SK-N-SH (cell line): ENCODE results near the gene SMIM10. TPM values are rescaled to one million over a fixed set of nuclear protein-coding genes. Genes with fewer than 3 reads are reported as not detected.

Experiments used
- CTCF ChIA-PET: fragments of 300-600, 350-600 bp; formaldehyde crosslinking; extraction: SDS; loops from one replicate; lab custom pipeline; 2021; lab: Yijun Ruan, JAX
- POLR2A ChIA-PET: fragments of 350-600 bp; sonication (Branson Sonifier 250); formaldehyde crosslinking; extraction: SDS; loops from one replicate; lab custom pipeline; 2020; ENCODE audit warnings: antibody characterized with exemption, inconsistent platforms; lab: Yijun Ruan, JAX
- DNase-seq: peaks from one replicate; pipeline ENCODE4 v3.0.0; 2012
- H2AFZ ChIP-seq: fragments of 200-600 bp; sonication (generic); 2 replicates; pipeline ENCODE4 v1.8.1; 2016; ENCODE audit warnings: antibody characterized with exemption, mild to moderate bottlenecking, low read depth
- H3F3A ChIP-seq: fragments of 200-600 bp; sonication (generic); replicated peaks from 2 replicates; pipeline ENCODE3; 2016; ENCODE audit warnings: antibody characterized with exemption, mild to moderate bottlenecking; ENCODE audit not compliant: insufficient read depth
- H3K27ac ChIP-seq, 2 experiments: fragments of 200-500 bp in 1 of 2; fragments of 200-600 bp in 1 of 2; sonication (Bioruptor generic) in 1 of 2; sonication (generic), shearing (Covaris generic) in 1 of 2; 2 replicates each; pipeline versions ENCODE4 v1.5.1 to v1.6.1; 2014 to 2016; ENCODE audit warnings: low read depth in 2 of 2, inconsistent platforms in 1 of 2, low read length in 1 of 2, mild to moderate bottlenecking in 1 of 2, mixed read lengths in 1 of 2
- H3K27me3 ChIP-seq: fragments of 200-600 bp; sonication (generic), shearing (Covaris generic); 2 replicates; pipeline ENCODE4 v1.6.1; 2016; ENCODE audit warnings: mixed run types; ENCODE audit not compliant: insufficient read depth
- H3K36me3 ChIP-seq, 2 experiments: fragments of 200-500 bp in 1 of 2; fragments of 200-600 bp in 1 of 2; sonication (Bioruptor generic) in 1 of 2; sonication (generic) in 1 of 2; replicated peaks in 1 of 2; 2 replicates each; pipeline versions ENCODE3 to v1.5.1; 2014 to 2016; ENCODE audit warnings: low read length in 1 of 2, mild to moderate bottlenecking in 1 of 2; ENCODE audit not compliant: insufficient read depth in 2 of 2, control insufficient read depth in 1 of 2
- H3K4me1 ChIP-seq, 2 experiments: fragments of 200-500 bp in 1 of 2; fragments of 200-600 bp in 1 of 2; sonication (Bioruptor generic) in 1 of 2; sonication (generic), shearing (Covaris generic) in 1 of 2; 2 replicates each; pipeline versions ENCODE4 v1.5.1 to v1.6.1; 2014 to 2016; ENCODE audit warnings: low read depth in 1 of 2, low read length in 1 of 2, mixed run types in 1 of 2; ENCODE audit not compliant: insufficient read depth in 2 of 2, control insufficient read depth in 1 of 2
- H3K4me2 ChIP-seq: fragments of 200-600 bp; sonication (generic), shearing (Covaris generic); 2 replicates; pipeline ENCODE4 v1.6.1; 2017; ENCODE audit warnings: mixed run types
- H3K4me3 ChIP-seq, 2 experiments: fragments of 200-500 bp in 1 of 2; fragments of 200-600 bp in 1 of 2; sonication (Bioruptor generic) in 1 of 2; sonication (generic), shearing (Covaris generic) in 1 of 2; 2 replicates each; pipeline versions ENCODE4 v1.5.1 to v1.8.1; 2014 to 2016; ENCODE audit warnings: low read depth in 2 of 2, inconsistent platforms in 1 of 2, low read length in 1 of 2, mild to moderate bottlenecking in 1 of 2, mixed read lengths in 1 of 2, moderate library complexity in 1 of 2
- H3K79me2 ChIP-seq: fragments of 200-600 bp; sonication (generic); 2 replicates; pipeline ENCODE4 v1.8.1; 2017; ENCODE audit warnings: mild to moderate bottlenecking; ENCODE audit not compliant: insufficient read depth
- H3K9ac ChIP-seq: fragments of 200-600 bp; sonication (generic); 2 replicates; pipeline ENCODE4 v1.6.1; 2017; ENCODE audit warnings: mixed run types
- H3K9me2 ChIP-seq: fragments of 200-600 bp; sonication (generic); 2 replicates; pipeline ENCODE4 v1.6.1; 2017; ENCODE audit warnings: mixed run types
- H3K9me3 ChIP-seq: fragments of 200-600 bp; sonication (generic); 2 replicates; pipeline ENCODE4 v1.6.1; 2017; ENCODE audit warnings: mixed run types, mild to moderate bottlenecking, moderate library complexity
- H4K20me1 ChIP-seq: fragments of 200-600 bp; sonication (generic); 2 replicates; pipeline ENCODE4 v1.6.1; 2017; ENCODE audit warnings: mild to moderate bottlenecking, mixed run types; ENCODE audit not compliant: insufficient read depth
- ELF1 ChIP-seq: IDR thresholded peaks from 2 replicates; pipeline ENCODE4 v1.4.0; 2012
- EZH2phosphoT487 ChIP-seq: fragments of 200-600 bp; sonication (generic); IDR thresholded peaks from 2 replicates; pipeline ENCODE4 v1.6.1; 2017; ENCODE audit warnings: low read depth, mixed run types, mild to moderate bottlenecking, antibody characterized with exemption, moderate library complexity, borderline replicate concordance
- FOSL2 ChIP-seq: IDR thresholded peaks from 2 replicates; pipeline ENCODE4 v1.4.0; 2012; ENCODE audit warnings: low read depth, mild to moderate bottlenecking, moderate library complexity, borderline replicate concordance
- FOXJ3 ChIP-seq: sonication (generic); formaldehyde crosslinking; IDR thresholded peaks from 2 replicates; pipeline ENCODE4 v1.5.1; 2020; ENCODE audit warnings: mild to moderate bottlenecking, missing genetic modification reagents
- FOXM1 ChIP-seq: IDR thresholded peaks from 2 replicates; pipeline ENCODE4 v1.4.0; 2012; ENCODE audit warnings: low read depth, mild to moderate bottlenecking
- GABPA ChIP-seq: IDR thresholded peaks from 2 replicates; pipeline ENCODE4 v1.4.0; 2012; ENCODE audit warnings: low read depth, mild to moderate bottlenecking
- IRF3 ChIP-seq: fragments of 150-350 bp; IDR thresholded peaks from 2 replicates; pipeline ENCODE4 v1.6.1; 2016; ENCODE audit warnings: mild to moderate bottlenecking, low read depth, low read length
- MXI1 ChIP-seq: IDR thresholded peaks from 2 replicates; pipeline ENCODE4 v1.6.1; 2012; ENCODE audit warnings: mild to moderate bottlenecking, low read depth, low read length, improper control_type of control experiment
- PBX3 ChIP-seq: IDR thresholded peaks from 2 replicates; pipeline ENCODE4; 2012
- RCOR1 ChIP-seq: fragments of 150-350 bp; IDR thresholded peaks from 2 replicates; pipeline ENCODE4 v1.6.1; 2017; ENCODE audit warnings: antibody characterized with exemption, low read length
- TCF12 ChIP-seq: IDR thresholded peaks from 2 replicates; pipeline ENCODE4 v1.4.0; 2012
- USF1 ChIP-seq: IDR thresholded peaks from 2 replicates; pipeline ENCODE4 v1.4.0; 2012; ENCODE audit warnings: low read depth, borderline replicate concordance
- YY1 ChIP-seq: IDR thresholded peaks from 2 replicates; pipeline ENCODE4 v1.4.0; 2012; ENCODE audit warnings: low read depth, mild to moderate bottlenecking
- WGBS: methylation state at CpG from one replicate; pipeline ENCODE4 v1.1.6; 2017; ENCODE audit warnings: low lambda C conversion rate; 5-methylcytosine and 5-hydroxymethylcytosine counted together
- polyA plus RNA-seq, 3 experiments: library from polyadenylated mRNA; depleted of rRNA; stranded (reverse); fragments of >200 nt; gene quantifications; 2 replicates each; pipeline ENCODE4 v1.2.3, GENCODE V29; 2012
- TF ChIP-seq, protein P1 (sequence below): IDR thresholded peaks from 2 replicates; pipeline ENCODE4 v1.6.1; 2012; ENCODE audit warnings: mild to moderate bottlenecking, low read depth, low read length, moderate library complexity

SMIM10 gene
- polyA plus RNA-seq, 1 of the 3 experiments (the other 2 are of a cell fraction), result 3.2 TPM

DNA sequence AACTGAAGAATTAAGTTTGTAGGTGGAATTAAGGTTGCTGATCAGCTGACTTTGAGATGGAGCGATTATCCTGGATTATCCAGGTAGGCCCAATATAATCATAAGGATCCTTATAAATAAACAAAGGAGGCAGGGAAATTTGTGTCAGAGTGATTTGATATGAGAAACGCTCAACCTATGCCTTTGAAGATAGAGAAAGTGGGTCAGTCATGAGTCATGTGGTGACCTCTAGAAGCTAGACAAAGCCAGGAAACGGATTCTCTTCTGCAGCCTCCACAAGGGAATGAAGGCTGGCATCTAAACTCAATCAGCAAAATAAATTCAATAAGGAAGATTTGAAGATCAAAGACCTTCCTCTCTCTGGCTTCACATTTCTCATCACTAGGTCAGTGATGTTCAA lies 41.5 kb upstream of the SMIM10 start:
- H3K4me2 ChIP-seq, result no peak overlapping the region
- ChIA-PET CTCF (interaction anchor here (2.0 kb wide), 1 partner anchor 16 kb away, joined by 6 read pairs; no protein-coding TSS in a partner anchor), POLR2A (no interaction called here)
- H3K9me2 ChIP-seq, result no peaks in the 10 kb centered on the region
- H3K27me3 ChIP-seq, result no peaks in the 10 kb centered on the region; the same call in 1 of the 2 replicates
- H3K9ac ChIP-seq, result no peak overlapping the region
- H3K4me1 ChIP-seq, result no peaks in the 10 kb centered on the region
- H3F3A ChIP-seq, result no peaks in the 10 kb centered on the region
- 36% methylated on average over 3 of the region's 3 CpGs for WGBS
- H4K20me1 ChIP-seq, result no peaks in the 10 kb centered on the region
- H3K9me3 ChIP-seq, result no peaks in the 10 kb centered on the region
- no peaks in the 10 kb centered on the region for H3K36me3 ChIP-seq
- H3K27ac ChIP-seq, result no peak overlapping the region
- DNase-seq, result no peak
- no peaks in the 10 kb centered on the region for H3K79me2 ChIP-seq
- no peak for TF ChIP-seq PBX3
- TF ChIP-seq USF1, result no peak
- no peak for TF ChIP-seq GABPA
- no peak for TF ChIP-seq MXI1
- no peak for TF ChIP-seq EZH2phosphoT487
- TF ChIP-seq TCF12, result no peak
- no peak for TF ChIP-seq ELF1
- no peak for TF ChIP-seq IRF3
- TF ChIP-seq, protein P1, sequence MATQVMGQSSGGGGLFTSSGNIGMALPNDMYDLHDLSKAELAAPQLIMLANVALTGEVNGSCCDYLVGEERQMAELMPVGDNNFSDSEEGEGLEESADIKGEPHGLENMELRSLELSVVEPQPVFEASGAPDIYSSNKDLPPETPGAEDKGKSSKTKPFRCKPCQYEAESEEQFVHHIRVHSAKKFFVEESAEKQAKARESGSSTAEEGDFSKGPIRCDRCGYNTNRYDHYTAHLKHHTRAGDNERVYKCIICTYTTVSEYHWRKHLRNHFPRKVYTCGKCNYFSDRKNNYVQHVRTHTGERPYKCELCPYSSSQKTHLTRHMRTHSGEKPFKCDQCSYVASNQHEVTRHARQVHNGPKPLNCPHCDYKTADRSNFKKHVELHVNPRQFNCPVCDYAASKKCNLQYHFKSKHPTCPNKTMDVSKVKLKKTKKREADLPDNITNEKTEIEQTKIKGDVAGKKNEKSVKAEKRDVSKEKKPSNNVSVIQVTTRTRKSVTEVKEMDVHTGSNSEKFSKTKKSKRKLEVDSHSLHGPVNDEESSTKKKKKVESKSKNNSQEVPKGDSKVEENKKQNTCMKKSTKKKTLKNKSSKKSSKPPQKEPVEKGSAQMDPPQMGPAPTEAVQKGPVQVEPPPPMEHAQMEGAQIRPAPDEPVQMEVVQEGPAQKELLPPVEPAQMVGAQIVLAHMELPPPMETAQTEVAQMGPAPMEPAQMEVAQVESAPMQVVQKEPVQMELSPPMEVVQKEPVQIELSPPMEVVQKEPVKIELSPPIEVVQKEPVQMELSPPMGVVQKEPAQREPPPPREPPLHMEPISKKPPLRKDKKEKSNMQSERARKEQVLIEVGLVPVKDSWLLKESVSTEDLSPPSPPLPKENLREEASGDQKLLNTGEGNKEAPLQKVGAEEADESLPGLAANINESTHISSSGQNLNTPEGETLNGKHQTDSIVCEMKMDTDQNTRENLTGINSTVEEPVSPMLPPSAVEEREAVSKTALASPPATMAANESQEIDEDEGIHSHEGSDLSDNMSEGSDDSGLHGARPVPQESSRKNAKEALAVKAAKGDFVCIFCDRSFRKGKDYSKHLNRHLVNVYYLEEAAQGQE, result no peak
- TF ChIP-seq FOSL2, result no peak
- no peak for TF ChIP-seq FOXM1
- no peak for TF ChIP-seq YY1
- no peak for TF ChIP-seq FOXJ3 (CRISPR knock-in tag)
- TF ChIP-seq RCOR1, result no peak
- H2AFZ ChIP-seq, result no peak overlapping the region
- no peak overlapping the region for H3K4me3 ChIP-seq
